ENCODE results near the gene OPCML. TPM values are rescaled to one million over a fixed set of nuclear protein-coding genes. Genes with fewer than 3 reads are reported as not detected.

The OPCML gene
- total RNA-seq (0.62 TPM), polyA plus RNA-seq (ENCODE audit: insufficient read depth in 1 of 8, insufficient read length in 8 of 8, low replicate concordance in 1 of 8) (1 to 10 TPM in 5 of 8 donors, under 1 TPM in 3; 0.59 to 3.5 (median 1.7) TPM)
- long read RNA-seq, donor 1 = 0 reads
- long read RNA-seq, donor 2 = 0 reads
- long read RNA-seq, donor 3 = 0 reads
- long read RNA-seq, donor 4 = 0 reads
- long read RNA-seq, donor 5 = 0 reads
- long read RNA-seq, donor 6 = 0 reads
- long read RNA-seq, donor 7 = 0 reads
- long read RNA-seq, donor 8 = 0 reads
- long read RNA-seq, donor 9 = 0 reads
- long read RNA-seq, donor 10 = 0 reads
- long read RNA-seq, donor 11 = 0 reads

DNA sequence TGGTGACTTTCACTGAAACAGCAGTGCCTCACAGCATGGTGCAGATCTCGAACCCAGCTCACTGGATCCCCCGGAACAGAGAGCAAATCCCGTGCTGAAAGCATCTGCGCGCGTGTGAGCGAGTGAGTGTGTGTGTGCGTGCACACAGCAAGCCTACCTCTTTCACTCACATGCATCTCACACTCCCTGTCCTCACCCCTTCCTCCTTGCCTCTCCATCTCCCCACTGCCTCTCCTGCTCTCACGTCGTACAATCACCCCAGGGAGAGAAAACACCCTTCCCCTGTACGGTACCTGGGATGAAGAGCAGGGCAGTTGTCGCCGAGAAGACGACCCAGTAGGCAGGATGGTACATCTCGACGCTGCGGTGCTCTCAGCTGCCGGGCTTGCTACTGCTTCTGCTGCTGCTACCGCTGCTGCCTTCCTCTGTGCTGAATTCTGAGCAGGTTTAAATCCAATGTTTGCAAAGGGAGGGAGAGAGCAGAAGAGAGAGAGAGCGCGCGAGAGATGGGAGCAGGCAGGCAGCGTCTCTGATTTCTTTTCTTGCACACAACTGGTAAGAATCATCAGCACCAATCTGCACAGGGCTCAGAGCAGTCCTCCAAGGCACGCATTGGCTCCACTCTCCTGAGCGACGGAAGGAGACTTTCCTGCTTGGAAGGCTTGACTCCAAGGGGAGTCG is at the start of gene OPCML:
Gene OPCML, minus strand, starts transcription at position 531 of the 681 bp plus-strand sequence.
- peak; percentile 22 for DNase-seq
- 0% methylated on average over 8 of the region's 27 CpGs for WGBS (ENCODE audit: insufficient coverage)
- Histone ChIP-seq H3K27ac (ENCODE audit: low read length) (no peak within 1 kb of the TSS), H3K27me3 (ENCODE audit: control insufficient read depth, insufficient read depth, low read length) (peaks cover 57% of the 10 kb centered on the region), H3K4me3 (ENCODE audit: low read length) (no peak within 1 kb of the TSS), H3K9me3 (replicated peaks; ENCODE audit: control insufficient read depth, low read depth, low read length) (no peaks in the 10 kb centered on the region), H3K36me3 (ENCODE audit: control insufficient read depth, insufficient read depth, low read length) (no peaks in the 10 kb centered on the region), H3K4me1 (ENCODE audit: control insufficient read depth, insufficient read depth, low read length) (no peaks in the 10 kb centered on the region)

DNA sequence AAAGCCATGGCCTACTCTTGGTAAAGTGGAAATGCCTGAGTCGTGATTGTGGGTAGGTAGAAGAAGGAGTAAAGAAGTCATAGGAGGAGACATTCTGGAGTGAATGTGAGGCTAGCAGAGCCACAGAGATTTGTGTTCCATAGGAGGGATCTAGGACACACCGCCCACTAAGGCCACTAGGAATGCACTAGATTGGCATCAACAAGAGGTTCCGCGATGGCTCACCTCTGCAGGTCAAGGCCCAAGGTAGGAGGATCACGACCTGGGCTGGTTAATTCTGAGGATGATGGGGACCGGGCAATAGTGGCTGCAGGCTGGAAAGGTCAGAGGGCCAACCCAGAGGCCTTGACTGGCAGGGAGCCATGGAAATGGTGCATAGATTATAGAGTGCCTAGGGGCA is 48.8 kb upstream of the OPCML start:
- no peak overlapping the region for H3K4me3 ChIP-seq (ENCODE audit: low read length)
- peaks cover 2% of the 10 kb centered on the region for H3K27me3 ChIP-seq (ENCODE audit: control insufficient read depth, insufficient read depth, low read length)
- no peak for DNase-seq
- H3K36me3 ChIP-seq (ENCODE audit: control insufficient read depth, insufficient read depth, low read length) = no peaks in the 10 kb centered on the region
- no peaks in the 10 kb centered on the region for H3K4me1 ChIP-seq (ENCODE audit: control insufficient read depth, insufficient read depth, low read length)
- 93% methylated on average over 6 of the region's 6 CpGs for WGBS (ENCODE audit: insufficient coverage)
- no peak overlapping the region for H3K27ac ChIP-seq (ENCODE audit: low read length)
- no peaks in the 10 kb centered on the region for H3K9me3 ChIP-seq (replicated peaks; ENCODE audit: control insufficient read depth, low read depth, low read length)

DNA sequence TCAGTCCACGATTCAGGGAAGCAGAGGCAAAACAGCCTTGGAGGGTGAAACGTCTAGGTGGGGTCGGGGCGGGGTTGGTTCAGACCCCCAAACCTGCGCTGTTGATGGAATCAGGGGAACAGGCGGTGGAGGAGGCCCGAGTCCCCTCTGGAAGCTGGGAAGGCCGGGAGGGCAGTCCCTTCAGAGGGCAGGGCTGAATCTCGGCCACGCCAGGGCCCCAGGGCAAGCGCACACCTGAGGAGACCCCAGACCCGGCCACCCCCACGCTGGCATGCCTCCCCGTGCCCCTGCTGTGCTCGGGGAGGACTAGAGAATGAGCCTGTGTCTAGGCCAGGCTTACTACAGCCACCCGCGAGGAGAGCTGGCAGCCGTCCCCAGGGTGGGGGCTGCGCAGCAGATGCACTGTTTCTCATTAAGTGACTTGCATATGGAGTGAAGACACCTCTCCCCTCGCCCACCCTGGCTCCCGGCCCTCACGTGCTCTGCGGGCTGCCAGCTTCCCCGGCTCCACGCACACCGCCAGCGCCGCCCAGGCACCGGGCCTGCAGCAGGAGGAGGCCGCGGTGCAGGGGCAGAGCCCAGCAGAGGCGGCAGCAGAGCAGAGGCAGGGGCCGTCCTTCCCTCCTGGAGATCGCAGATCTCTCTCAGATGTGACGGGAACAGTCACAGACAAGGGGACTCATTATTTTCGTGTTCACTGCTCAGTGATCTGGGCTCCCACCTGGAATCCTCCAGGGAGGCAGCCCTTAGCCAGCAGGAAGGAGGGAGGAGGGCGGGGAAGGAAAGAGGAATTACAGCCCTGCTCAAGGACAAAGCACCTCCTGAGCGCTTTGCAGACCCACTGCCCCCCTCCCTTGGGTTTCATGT is 47.1 kb upstream of the OPCML start:
- H3K9me3 ChIP-seq (replicated peaks; ENCODE audit: control insufficient read depth, low read depth, low read length) = no peaks in the 10 kb centered on the region
- H3K36me3 ChIP-seq (ENCODE audit: control insufficient read depth, insufficient read depth, low read length) = no peaks in the 10 kb centered on the region
- WGBS (ENCODE audit: insufficient coverage) = 46% methylated on average over 30 of the region's 38 CpGs
- H3K27me3 ChIP-seq (ENCODE audit: control insufficient read depth, insufficient read depth, low read length) = peaks cover 2% of the 10 kb centered on the region
- no peak overlapping the region for H3K27ac ChIP-seq (ENCODE audit: low read length)
- H3K4me3 ChIP-seq (ENCODE audit: low read length) = no peak overlapping the region
- no peak for DNase-seq
- H3K4me1 ChIP-seq (ENCODE audit: control insufficient read depth, insufficient read depth, low read length) = no peaks in the 10 kb centered on the region

DNA sequence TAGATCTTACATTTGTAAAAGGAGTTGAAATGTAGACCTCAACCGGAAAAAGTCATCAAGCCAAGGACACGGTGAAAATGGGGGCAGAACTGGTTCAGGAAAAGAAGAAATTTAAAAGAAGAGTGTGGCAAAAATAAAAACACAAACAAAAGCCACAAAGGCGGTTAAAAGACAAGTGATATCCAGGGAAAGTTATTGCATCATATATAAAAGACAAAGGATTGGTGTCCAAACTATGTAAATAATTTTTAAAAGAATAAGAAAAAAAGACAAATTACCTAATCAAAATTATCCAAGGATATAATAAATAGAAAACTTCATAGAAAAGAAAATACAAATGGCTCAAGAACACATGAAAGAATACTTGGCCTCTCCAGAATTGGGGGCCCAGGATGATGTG is 45.1 kb upstream of the OPCML start:
- H3K4me1 ChIP-seq (ENCODE audit: control insufficient read depth, insufficient read depth, low read length) = no peaks in the 10 kb centered on the region
- no peaks in the 10 kb centered on the region for H3K36me3 ChIP-seq (ENCODE audit: control insufficient read depth, insufficient read depth, low read length)
- H3K4me3 ChIP-seq (ENCODE audit: low read length) = no peak overlapping the region
- H3K27ac ChIP-seq (ENCODE audit: low read length) = no peak overlapping the region
- H3K9me3 ChIP-seq (replicated peaks; ENCODE audit: control insufficient read depth, low read depth, low read length) = no peaks in the 10 kb centered on the region
- H3K27me3 ChIP-seq (ENCODE audit: control insufficient read depth, insufficient read depth, low read length) = peaks cover 2% of the 10 kb centered on the region
- DNase-seq = no peak
- no CpG with 5 or more reads among the region's 3 CpGs for WGBS (ENCODE audit: insufficient coverage)

DNA sequence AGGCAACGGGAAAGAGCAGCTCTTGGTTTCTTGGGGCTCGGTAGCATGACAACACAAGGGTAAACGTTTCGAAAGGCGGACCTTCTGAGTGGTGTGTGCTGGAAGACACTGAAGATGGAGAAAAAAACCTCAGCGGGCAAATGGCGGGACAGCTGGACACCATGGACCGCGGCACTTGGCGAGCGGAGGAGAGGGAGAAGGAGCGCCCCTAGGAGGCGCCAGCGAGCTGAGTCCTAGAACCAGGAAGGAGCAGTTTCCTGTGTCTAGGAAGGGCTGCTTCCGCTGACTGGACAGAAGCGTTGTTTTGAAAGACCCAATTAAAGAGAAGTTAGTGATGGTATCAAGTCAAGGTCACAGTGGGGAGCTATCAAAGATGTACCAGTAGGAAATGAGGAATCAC is 44.0 kb upstream of the OPCML start:
- Histone ChIP-seq H3K27ac (ENCODE audit: low read length) (no peak overlapping the region), H3K4me1 (ENCODE audit: control insufficient read depth, insufficient read depth, low read length) (no peaks in the 10 kb centered on the region), H3K27me3 (ENCODE audit: control insufficient read depth, insufficient read depth, low read length) (peaks cover 2% of the 10 kb centered on the region), H3K36me3 (ENCODE audit: control insufficient read depth, insufficient read depth, low read length) (no peaks in the 10 kb centered on the region), H3K4me3 (ENCODE audit: low read length) (no peak overlapping the region), H3K9me3 (replicated peaks; ENCODE audit: control insufficient read depth, low read depth, low read length) (no peaks in the 10 kb centered on the region)
- WGBS (ENCODE audit: insufficient coverage) = 86% methylated on average over 16 of the region's 16 CpGs
- DNase-seq = no peak

DNA sequence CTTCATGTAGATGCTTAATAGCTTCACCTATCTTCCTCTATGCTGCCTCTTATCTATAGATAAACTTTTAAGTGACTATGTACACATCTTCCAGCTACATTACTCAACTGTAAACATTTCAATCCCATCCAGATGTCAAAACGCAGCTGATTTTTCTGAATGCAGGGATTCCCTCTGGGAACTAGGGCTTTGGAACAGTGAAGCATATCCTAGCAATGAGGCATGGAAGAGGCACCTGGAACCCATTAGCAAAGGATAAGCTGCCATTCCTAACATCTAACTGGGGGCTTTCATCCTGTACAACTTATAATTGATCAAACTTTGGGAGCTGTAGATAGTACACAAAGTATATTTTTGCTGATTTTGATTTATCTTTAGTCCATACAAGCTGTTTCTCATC is 40.8 kb upstream of the OPCML start:
- WGBS (ENCODE audit: insufficient coverage) = no CpG with 5 or more reads among the region's 1 CpG
- H3K4me3 ChIP-seq (ENCODE audit: low read length) = no peak overlapping the region
- no peaks in the 10 kb centered on the region for H3K36me3 ChIP-seq (ENCODE audit: control insufficient read depth, insufficient read depth, low read length)
- H3K27me3 ChIP-seq (ENCODE audit: control insufficient read depth, insufficient read depth, low read length) = no peaks in the 10 kb centered on the region
- no peaks in the 10 kb centered on the region for H3K4me1 ChIP-seq (ENCODE audit: control insufficient read depth, insufficient read depth, low read length)
- H3K9me3 ChIP-seq (replicated peaks; ENCODE audit: control insufficient read depth, low read depth, low read length) = no peaks in the 10 kb centered on the region
- DNase-seq = peak; percentile 73
- H3K27ac ChIP-seq (ENCODE audit: low read length) = no peak overlapping the region

DNA sequence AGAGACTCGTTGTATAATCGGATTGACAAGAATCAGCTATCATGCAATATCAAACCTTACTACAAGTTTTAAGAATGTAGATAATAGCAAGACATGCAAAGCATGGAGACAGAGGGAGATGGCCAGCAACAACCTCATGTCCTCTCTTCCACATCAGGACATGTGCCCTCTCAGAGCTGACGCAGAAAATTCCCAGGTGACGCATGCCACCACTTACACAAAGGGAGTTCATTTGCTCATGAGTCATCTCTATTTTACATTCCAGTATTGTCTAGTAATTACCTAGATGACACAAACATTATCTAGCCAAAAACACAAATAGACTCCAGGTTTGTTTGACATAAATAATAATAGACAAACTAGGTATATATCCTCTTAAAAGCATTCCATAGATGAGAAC is 38.1 kb upstream of the OPCML start:
- H3K4me3 ChIP-seq (ENCODE audit: low read length) = no peak overlapping the region
- no peaks in the 10 kb centered on the region for H3K4me1 ChIP-seq (ENCODE audit: control insufficient read depth, insufficient read depth, low read length)
- no peak overlapping the region for H3K27ac ChIP-seq (ENCODE audit: low read length)
- H3K27me3 ChIP-seq (ENCODE audit: control insufficient read depth, insufficient read depth, low read length) = no peaks in the 10 kb centered on the region
- DNase-seq = no peak
- H3K36me3 ChIP-seq (ENCODE audit: control insufficient read depth, insufficient read depth, low read length) = no peaks in the 10 kb centered on the region
- WGBS (ENCODE audit: insufficient coverage) = 86% methylated on average over 2 of the region's 4 CpGs
- no peaks in the 10 kb centered on the region for H3K9me3 ChIP-seq (replicated peaks; ENCODE audit: control insufficient read depth, low read depth, low read length)

DNA sequence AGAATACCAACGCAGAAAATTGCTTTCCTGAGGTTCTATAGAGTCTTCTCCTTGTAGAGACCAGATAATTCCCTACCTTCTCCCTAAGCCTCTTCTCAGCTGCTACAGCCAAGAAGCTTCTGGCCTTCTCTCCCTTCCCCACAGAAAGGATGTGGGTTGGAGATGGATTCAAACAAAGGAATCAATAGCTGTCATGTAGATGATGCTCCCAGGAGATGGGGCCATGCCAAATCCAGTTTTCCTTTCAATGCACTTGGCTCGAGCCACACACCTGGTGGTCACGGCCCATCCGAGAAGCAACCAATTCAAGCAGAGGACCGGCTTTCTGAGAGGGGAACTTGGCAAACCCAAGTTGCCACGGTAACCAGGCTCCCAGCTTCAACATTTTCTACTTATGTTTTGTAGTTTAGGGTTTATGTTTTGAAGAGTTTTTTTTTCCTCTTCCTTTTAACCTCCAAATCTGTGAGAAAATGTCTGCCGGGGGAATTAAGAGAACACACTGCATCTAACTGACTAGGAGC is 31.3 kb upstream of the OPCML start:
- Histone ChIP-seq H3K4me3 (ENCODE audit: low read length) (no peak overlapping the region), H3K27ac (ENCODE audit: low read length) (no peak overlapping the region), H3K27me3 (ENCODE audit: control insufficient read depth, insufficient read depth, low read length) (no peaks in the 10 kb centered on the region), H3K9me3 (replicated peaks; ENCODE audit: control insufficient read depth, low read depth, low read length) (no peaks in the 10 kb centered on the region), H3K36me3 (ENCODE audit: control insufficient read depth, insufficient read depth, low read length) (no peaks in the 10 kb centered on the region), H3K4me1 (ENCODE audit: control insufficient read depth, insufficient read depth, low read length) (no peaks in the 10 kb centered on the region)
- WGBS (ENCODE audit: insufficient coverage) = 37% methylated on average over 3 of the region's 7 CpGs
- DNase-seq = peak; percentile 57

DNA sequence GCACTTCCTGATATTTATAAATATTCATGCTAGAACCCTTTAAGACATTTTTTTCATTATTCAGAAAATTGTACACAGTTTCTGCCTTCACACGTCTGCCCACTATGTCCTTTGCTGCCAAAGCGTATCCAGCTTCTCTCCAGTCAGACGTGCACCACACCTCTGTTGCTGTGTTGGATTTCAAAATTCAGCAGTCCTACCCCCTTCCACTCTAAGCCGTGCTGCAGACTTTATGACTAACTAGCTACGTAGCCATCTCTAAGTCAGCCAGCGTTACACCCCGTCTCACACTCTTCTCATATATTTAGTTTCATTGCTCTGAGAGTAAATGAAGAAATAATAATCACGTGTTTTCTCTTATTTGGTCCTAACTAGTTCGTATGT is 28.2 kb upstream of the OPCML start:
- Histone ChIP-seq H3K27ac (ENCODE audit: low read length) (no peak overlapping the region), H3K27me3 (ENCODE audit: control insufficient read depth, insufficient read depth, low read length) (peaks cover 2% of the 10 kb centered on the region), H3K9me3 (replicated peaks; ENCODE audit: control insufficient read depth, low read depth, low read length) (no peaks in the 10 kb centered on the region), H3K4me3 (ENCODE audit: low read length) (no peak overlapping the region), H3K4me1 (ENCODE audit: control insufficient read depth, insufficient read depth, low read length) (no peaks in the 10 kb centered on the region), H3K36me3 (ENCODE audit: control insufficient read depth, insufficient read depth, low read length) (no peaks in the 10 kb centered on the region)
- peak; percentile 72 for DNase-seq
- WGBS (ENCODE audit: insufficient coverage) = 19% methylated on average over 3 of the region's 9 CpGs

Measured in muscle of leg (tissue), 16 donors.